ENCODE results near the gene ZBBX.

Gene ZBBX

DNA sequence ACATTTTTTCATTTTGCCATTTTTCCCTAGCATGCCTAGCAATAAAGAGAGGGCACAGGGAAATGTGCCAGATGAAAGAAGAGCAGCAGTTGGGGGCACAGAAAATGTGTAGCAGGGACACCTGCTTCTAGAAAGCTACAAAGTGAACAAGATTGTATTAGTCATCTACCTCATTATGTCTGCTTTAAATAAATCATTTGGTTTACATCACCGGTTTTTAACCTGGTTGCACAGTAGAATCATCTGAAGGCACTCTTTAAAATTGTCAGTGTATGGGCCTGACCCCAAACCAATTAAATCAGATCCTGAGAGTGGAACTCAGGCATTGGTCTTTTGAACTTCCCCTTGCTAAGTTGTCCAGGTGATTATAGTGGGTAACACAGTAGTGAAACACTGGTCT is 73.8 kb downstream of the ZBBX start:
- no peak for DNase-seq

- DNase-seq = no peak
Measured at GRCh38 chr3:167305340-167305890, 74.7 kb downstream of the ZBBX start.

DNA sequence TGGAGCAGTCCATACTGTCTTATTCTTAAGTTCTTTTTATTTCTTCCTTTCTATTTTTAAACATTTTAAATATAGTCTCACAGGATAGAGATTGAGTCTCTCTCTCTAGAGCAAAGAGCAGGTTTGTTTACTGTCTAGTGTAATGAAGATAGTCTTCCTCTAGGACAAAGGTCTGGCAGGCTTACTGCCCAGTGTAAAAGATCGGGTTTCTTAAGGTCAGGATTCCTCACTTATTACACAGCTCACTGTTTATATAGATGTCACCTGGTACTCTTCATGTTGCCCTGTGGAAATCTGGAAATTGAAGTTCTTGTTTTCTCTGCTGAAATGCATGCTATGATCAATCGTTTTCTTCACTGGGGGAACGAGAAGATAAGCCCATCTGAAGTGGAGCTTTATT is 76.0 kb downstream of the ZBBX start:
- peak; percentile 22 to 35 for DNase-seq

DNA sequence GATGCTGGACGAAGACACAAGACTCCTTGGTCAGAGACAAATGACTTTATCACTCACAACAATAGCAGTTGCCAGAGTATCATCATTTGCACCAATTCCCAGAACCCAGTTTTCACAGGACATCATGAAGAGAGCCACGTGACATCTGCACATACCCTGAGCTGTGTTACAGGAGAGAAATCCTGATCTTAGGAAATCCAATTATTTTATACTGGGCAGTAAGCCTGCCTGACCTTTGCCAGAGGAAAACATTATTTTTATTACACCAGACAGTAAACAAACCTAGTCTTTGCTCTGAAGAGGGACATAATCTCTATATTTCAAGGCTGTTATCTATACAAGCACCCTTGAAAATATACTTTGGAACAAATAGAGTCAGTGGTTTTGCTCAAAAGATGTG is 77.4 kb downstream of the ZBBX start:
- no peak for DNase-seq

GRCh38 chr3:167300207-167300606 is 79.9 kb downstream of the ZBBX start:
- DNase-seq = no peak

DNA sequence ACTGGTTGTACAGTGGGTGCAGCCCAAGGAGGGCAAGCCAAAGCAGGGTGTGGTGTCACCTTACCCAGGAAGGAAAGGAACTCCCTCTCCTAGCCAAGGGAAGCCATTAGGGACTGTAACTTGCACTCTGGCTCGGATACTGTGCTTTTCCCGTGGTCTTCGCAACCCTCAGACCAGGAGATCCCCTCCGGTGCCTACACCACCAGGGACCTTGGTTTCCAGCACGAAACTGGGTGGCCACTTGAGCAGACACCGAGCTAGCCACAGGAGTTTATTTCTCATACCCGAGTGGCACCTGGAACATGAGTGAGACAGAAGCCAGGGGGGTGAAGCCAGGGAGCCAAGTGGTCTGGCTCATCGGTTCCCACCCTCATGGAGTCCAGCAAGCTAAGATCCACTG is 90.7 kb downstream of the ZBBX start:
- DNase-seq = no peak

- DNase-seq = no peak
Measured at GRCh38 chr3:167288737-167289136, 91.4 kb downstream of the ZBBX start.

GRCh38 chr3:167287308-167287707 is 92.8 kb downstream of the ZBBX start:
- DNase-seq = no peak

DNA sequence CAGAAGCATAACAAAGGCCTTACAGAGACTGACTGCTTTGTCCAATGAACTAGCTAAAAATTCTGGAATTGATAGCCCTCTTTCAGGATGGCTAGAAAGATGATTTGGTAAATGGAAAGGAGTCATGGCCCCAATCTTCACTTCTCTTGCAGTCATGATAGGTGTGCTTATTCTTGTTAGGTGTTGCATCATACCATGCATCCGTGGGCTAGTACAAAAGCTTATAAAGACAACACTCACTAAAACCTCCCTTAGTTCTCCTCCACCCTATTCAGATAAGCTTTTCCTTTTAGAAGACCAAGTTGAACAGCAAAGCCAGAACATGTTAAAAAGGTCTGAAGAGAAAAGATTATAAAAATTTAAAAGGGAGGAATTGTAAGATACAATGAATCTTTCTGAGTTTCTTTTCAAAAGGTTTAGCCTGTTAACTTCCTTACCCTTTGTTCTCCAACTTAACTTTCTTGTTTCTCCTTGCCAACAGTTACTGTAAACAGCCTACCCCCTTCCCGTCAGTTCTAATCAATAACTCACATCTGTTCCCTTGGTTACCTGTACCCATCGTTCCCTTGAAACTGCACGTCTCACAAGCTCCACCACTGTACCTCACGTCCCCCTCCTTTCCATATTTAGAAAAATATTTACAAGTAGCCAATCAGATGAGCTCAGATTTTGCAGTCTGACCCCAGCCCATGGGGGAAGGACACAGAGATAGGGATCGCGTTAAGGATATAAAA is 105.8 kb downstream of the ZBBX start:
- no peak for DNase-seq

- DNase-seq = no peak
Measured at GRCh38 chr3:167253037-167253436, 127.1 kb downstream of the ZBBX start.

- DNase-seq = no peak
Measured at GRCh38 chr3:167251678-167252077, 128.4 kb downstream of the ZBBX start.

DNA sequence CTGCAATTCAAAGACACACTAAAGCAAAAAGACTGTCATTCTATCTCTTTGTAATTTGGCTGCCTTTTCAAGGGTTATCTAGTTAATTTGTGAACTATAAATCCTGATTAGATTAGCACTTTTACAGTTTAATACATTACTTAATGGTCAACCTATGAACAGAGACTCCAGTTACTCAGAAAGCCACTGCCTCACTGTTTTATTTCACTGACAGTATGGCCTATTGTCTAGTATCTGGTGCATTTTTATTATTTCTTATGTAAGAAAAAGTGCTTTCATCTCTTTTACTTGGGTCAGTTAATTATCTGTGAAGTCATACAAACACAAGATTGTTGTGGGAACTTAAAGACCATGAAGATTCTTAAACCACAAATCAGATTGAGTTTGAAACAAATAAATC is 133.8 kb downstream of the ZBBX start:
- no peak for DNase-seq

- no peak for DNase-seq
Measured at GRCh38 chr3:167241048-167241845, 138.8 kb downstream of the ZBBX start.

GRCh38 chr3:167228135-167228534 is 152.0 kb downstream of the ZBBX start:
- no peak for DNase-seq

DNA sequence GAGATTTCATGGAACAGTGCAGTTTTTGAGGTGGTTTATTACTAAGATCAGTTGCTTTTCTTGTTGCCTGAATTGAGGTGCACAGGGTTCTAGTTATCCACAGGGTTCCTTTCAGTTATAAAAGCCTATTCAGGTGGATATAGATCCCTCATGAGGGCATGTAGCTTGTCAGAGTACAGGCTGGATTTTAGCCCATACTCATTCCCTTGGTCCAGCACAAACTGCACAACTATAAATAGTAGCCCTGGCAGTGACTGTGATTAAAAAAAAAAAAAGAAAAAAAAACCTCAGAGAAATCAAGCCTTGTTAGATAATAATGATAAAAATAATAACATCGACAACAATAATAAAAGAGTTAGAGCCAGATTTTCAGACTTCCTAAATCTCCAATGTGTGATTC is 154.3 kb downstream of the ZBBX start:
- no peak for DNase-seq

- peak in 1 of 2 experiments; percentile 7 for DNase-seq
Measured at GRCh38 chr3:167209011-167209410, 171.1 kb downstream of the ZBBX start.

DNA sequence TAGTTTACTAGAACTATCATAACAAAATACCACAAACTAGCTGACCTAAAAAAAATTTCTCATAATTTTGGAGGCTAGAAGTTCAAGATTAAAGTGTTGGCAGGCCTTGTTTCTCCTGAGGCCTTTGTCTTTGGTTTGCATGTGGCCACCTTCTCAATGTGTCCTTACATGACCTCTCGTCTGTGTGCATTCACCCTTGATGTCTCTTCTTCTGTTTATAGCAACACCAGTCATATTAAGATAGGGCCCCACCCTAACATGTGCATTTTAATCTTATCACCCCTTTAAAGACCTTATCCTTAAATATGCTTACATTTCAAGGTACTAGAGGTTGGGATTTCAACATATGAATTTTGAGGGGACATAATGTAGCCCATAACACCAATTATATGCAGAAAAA is 177.0 kb downstream of the ZBBX start:
- peak in 1 of 2 experiments; percentile 9 for DNase-seq

DNA sequence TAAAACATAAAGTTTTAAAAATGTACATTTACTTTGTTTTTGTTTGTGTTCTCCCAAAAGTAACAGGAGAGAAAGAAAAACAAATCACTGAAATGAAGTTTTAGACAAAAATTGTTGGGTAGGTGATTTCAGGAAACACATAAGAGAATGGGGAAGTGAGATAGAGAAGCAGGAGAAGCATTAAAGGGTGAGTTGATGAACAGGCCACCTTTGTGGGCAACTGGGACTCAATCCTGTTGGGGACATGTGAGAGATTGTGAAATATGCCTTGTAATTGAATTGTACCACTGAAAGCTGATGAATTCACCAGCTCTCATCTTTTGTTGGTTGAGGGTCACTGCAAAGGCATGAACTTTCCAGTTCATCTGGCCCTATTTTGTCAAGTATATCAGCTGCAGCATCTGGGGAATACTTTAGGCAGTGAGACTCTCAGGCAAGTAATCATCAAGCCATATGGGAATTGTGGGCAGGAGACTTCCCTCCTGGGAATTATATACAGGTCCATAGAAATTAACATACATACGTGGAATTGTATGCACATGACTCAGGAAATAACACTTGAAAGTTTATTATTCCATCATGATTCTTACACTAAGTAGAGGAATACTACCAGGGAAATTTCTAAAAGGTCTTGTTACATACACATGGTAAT is 181.0 kb downstream of the ZBBX start:
- no peak for DNase-seq
